K562 (cell line): ENCODE data around the gene C9orf50. TPM values are rescaled to one million over a fixed set of nuclear protein-coding genes. Genes with fewer than 3 reads are reported as not detected.

ENCODE experiments used
- ATAC-seq: fragments of 200-7000 bp; cut with Tn5 transposase; 3 replicates; pipeline ENCODE4 v1.9.1; 2020; ENCODE audit warnings: moderate library complexity
- BruUV-seq: library from RNA; stranded (reverse); fragments of 400-500 nt; replicated peaks from 2 replicates; lab custom pipeline; 2021; lab: Mats Ljungman, UMichigan
- CTCF ChIA-PET: fragments of 300-600 bp; formaldehyde crosslinking; extraction: SDS; loops from one replicate; lab custom pipeline; 2021; ENCODE audit warnings: low intra/inter-chr PET ratio; lab: Yijun Ruan, JAX
- POLR2A ChIA-PET: fragments of 300-600, 350-650 bp; sonication (Branson Sonifier 250); formaldehyde crosslinking; extraction: SDS; loops from one replicate; lab custom pipeline; 2021; ENCODE audit warnings: antibody characterized with exemption, inconsistent platforms; lab: Yijun Ruan, JAX
- DNase-seq, 4 experiments: peaks; one replicate each; pipeline versions ENCODE4 v3.0.0 to v3.0.0-alpha.2; 2011 to 2018; ENCODE audit warnings: low spot score in 3 of 4, mixed read lengths in 3 of 4; ENCODE audit errors: extremely low read depth in 1 of 4
- FAIRE-seq: peaks from 2 replicates; lab custom pipeline; 2011; peaks lifted over from hg19 to GRCh38; lab: Jason Lieb, UNC
- H2AFZ ChIP-seq: 2 replicates; pipeline ENCODE4 v1.6.0; 2011; ENCODE audit warnings: low read depth, low read length, control low read depth, inconsistent platforms
- H3K27ac ChIP-seq: fragments of 200-600 bp; 3 replicates; pipeline ENCODE4 v1.8.0; 2011; ENCODE audit warnings: low read depth, mild to moderate bottlenecking, control low read depth, inconsistent platforms, low read length, moderate library complexity, mixed read lengths; ENCODE audit errors: extremely low read depth
- H3K27me3 ChIP-seq, 2 experiments: fragments of 300-600 bp in 1 of 2; 2 replicates in 1 of 2; 3 replicates in 1 of 2; pipeline versions ENCODE4 v1.6.0 to v1.8.0; 2011; ENCODE audit warnings: inconsistent platforms in 2 of 2, low read length in 2 of 2, mild to moderate bottlenecking in 1 of 2, mixed read lengths in 1 of 2, moderate library complexity in 1 of 2; ENCODE audit not compliant: control insufficient read depth in 2 of 2, insufficient read depth in 2 of 2
- H3K36me3 ChIP-seq: fragments of 300-600 bp; 3 replicates; pipeline ENCODE4 v1.8.0; 2011; ENCODE audit warnings: mild to moderate bottlenecking, low read length, inconsistent platforms; ENCODE audit not compliant: control insufficient read depth, insufficient read depth
- H3K4me1 ChIP-seq, 2 experiments: fragments of 200-600 bp in 1 of 2; replicated peaks in 1 of 2; 2 replicates in 1 of 2; 3 replicates in 1 of 2; pipeline versions ENCODE4 v1.5.1 to v1.8.0; 2011; ENCODE audit warnings: inconsistent platforms in 2 of 2, low read length in 2 of 2, mild to moderate bottlenecking in 1 of 2, mixed read lengths in 1 of 2, moderate library complexity in 1 of 2; ENCODE audit not compliant: control insufficient read depth in 2 of 2, insufficient read depth in 2 of 2
- H3K4me2 ChIP-seq: 2 replicates; pipeline ENCODE4 v1.6.1; 2011; ENCODE audit warnings: low read length, control low read depth, inconsistent platforms, mixed read lengths; ENCODE audit not compliant: insufficient read depth
- H3K4me3 ChIP-seq: fragments of 200-600 bp; sonication (generic), shearing (Covaris generic); 2 replicates; pipeline ENCODE4 v1.5.1; 2016; ENCODE audit warnings: control low read depth, inconsistent platforms
- H3K79me2 ChIP-seq: fragments of 200-600 bp; 3 replicates; pipeline ENCODE4 v1.8.0; 2011; ENCODE audit warnings: low read length, inconsistent platforms; ENCODE audit not compliant: control insufficient read depth, insufficient read depth
- H3K9ac ChIP-seq, 2 experiments: 2 replicates each; pipeline versions ENCODE4 v1.6.0 to v1.6.1; 2011; ENCODE audit warnings: low read depth in 2 of 2, low read length in 2 of 2, control low read depth in 1 of 2, inconsistent platforms in 1 of 2, mild to moderate bottlenecking in 1 of 2, mixed read lengths in 1 of 2; ENCODE audit not compliant: insufficient read depth in 1 of 2
- H3K9me1 ChIP-seq: one replicate; pipeline ENCODE4 v1.6.0; 2011; ENCODE audit warnings: inconsistent platforms, mild to moderate bottlenecking, low read length, moderate library complexity; ENCODE audit not compliant: control insufficient read depth, insufficient read depth
- H3K9me3 ChIP-seq: replicated peaks from 2 replicates; pipeline ENCODE4 v1.5.1; 2011; ENCODE audit warnings: low read depth, low read length, inconsistent platforms; ENCODE audit not compliant: control insufficient read depth, insufficient read depth
- H4K20me1 ChIP-seq: replicated peaks from 2 replicates; pipeline ENCODE4 v1.6.1; 2011; ENCODE audit warnings: low read length, inconsistent platforms, mixed read lengths; ENCODE audit not compliant: control insufficient read depth, insufficient read depth
- BHLHE40 ChIP-seq: IDR thresholded peaks from 2 replicates; pipeline ENCODE4 v1.6.1; 2011; ENCODE audit warnings: low read length, improper control_type of control experiment
- CBX1 ChIP-seq: sonication (generic); IDR thresholded peaks from 2 replicates; pipeline ENCODE4 v1.6.1; 2016; ENCODE audit warnings: antibody characterized with exemption, low read depth, mild to moderate bottlenecking
- DACH1 ChIP-seq: fragments of 450-650 bp; IDR thresholded peaks from 2 replicates; pipeline ENCODE4 v1.6.1; 2018; ENCODE audit not compliant: partially characterized antibody
- GTF3C2 ChIP-seq: IDR thresholded peaks from 3 replicates; pipeline ENCODE4 v1.6.1; 2011; ENCODE audit warnings: borderline replicate concordance, mild to moderate bottlenecking, moderate library complexity; ENCODE audit not compliant: insufficient read length; ENCODE audit errors: extremely low read depth
- HNRNPL ChIP-seq: fragments of 200-400 bp; formaldehyde crosslinking; IDR thresholded peaks from 2 replicates; pipeline ENCODE4 v1.6.1; 2017; ENCODE audit warnings: low read depth, mild to moderate bottlenecking, low read length
- PTBP1 ChIP-seq: fragments of 200-400 bp; formaldehyde crosslinking; IDR thresholded peaks from 2 replicates; pipeline ENCODE4 v1.6.1; 2017; ENCODE audit warnings: low read depth, low read length
- RB1 ChIP-seq: fragments of 450-650 bp; IDR thresholded peaks from 2 replicates; pipeline ENCODE4 v1.6.1; 2017; ENCODE audit warnings: low read depth, mild to moderate bottlenecking
- RCOR1 ChIP-seq, 2 experiments: IDR thresholded peaks; 2 replicates each; pipeline ENCODE4 v1.6.1; 2012; ENCODE audit warnings: low read depth in 2 of 2, low read length in 2 of 2, borderline replicate concordance in 1 of 2, improper control_type of control experiment in 1 of 2
- ZC3H4 ChIP-seq: sonication (generic); formaldehyde crosslinking; IDR thresholded peaks from 2 replicates; pipeline ENCODE4 v1.9.0; 2021; ENCODE audit warnings: missing genetic modification reagents, borderline replicate concordance
- WGBS: fragments of 100-300 bp; shearing (Covaris generic); methylation state at CpG from one replicate; pipeline ENCODE4 v1.1.6; 2016; ENCODE audit warnings: low coverage, mixed read lengths; ENCODE audit not compliant: insufficient coverage; ENCODE audit errors: missing lambda C conversion rate; 5-methylcytosine and 5-hydroxymethylcytosine counted together
- in situ Hi-C: fragments of 300-500 bp; cut with MboI; formaldehyde crosslinking; loops from 4 replicates; pipeline ENCODE4 v1.15.0; 2018; ENCODE audit warnings: inconsistent platforms, mixed read lengths
- intact Hi-C: fragments of 100-400 bp; cut with micrococcal nuclease; formaldehyde crosslinking; loops from 2 replicates; pipeline ENCODE4 v1.14.2; 2022
- polyA plus RNA-seq, 8 experiments: library from polyadenylated mRNA; depleted of rRNA in 4 of 8; stranded (reverse) in 5 of 8; unstranded in 3 of 8; fragments of >200 nt; fragmentation: Nextera tagmentation in 2 of 8; fragmentation: Illumina TruSeq in 1 of 8; extraction: Ambion mirVana in 2 of 8; extraction: Trizol in 1 of 8; gene quantifications; 2 replicates each; pipeline versions ENCODE4 v1.2.1 to v1.2.3, GENCODE V29; 2011 to 2014; ENCODE audit warnings: inconsistent platforms in 1 of 8, missing spikeins in 1 of 8
- total RNA-seq, 7 experiments: library from RNA; depleted of rRNA in 6 of 7; stranded (reverse); fragments of >200 nt in 6 of 7; fragmentation: Illumina TruSeq in 2 of 7; extraction: Trizol in 2 of 7; gene quantifications; 2 replicates each; pipeline versions ENCODE4 v1.2.1 to v1.2.3, GENCODE V29; 2011 to 2021; ENCODE audit warnings: low replicate concordance in 1 of 7

Gene C9orf50
- total and polyA plus RNA-seq, 9 of the 15 experiments (the other 6 are each of a cell fraction or from before 2014, with no cell fraction given) = not detected

GRCh38 chr9:129571298-129572051, 49.4 kb downstream of the C9orf50 start:
- H3K4me1 ChIP-seq = peaks cover 27 to 54% of the 10 kb centered on the region in 2 experiments
- H3K4me3 ChIP-seq = no peak overlapping the region
- intact Hi-C loops (loop anchor here (2.0 kb wide), 1 partner anchor 35 kb away; no protein-coding TSS in a partner anchor), in situ Hi-C loops (no loop called here)
- H4K20me1 ChIP-seq = no peaks in the 10 kb centered on the region
- no peaks in the 10 kb centered on the region for H3K9me1 ChIP-seq
- H3K9me3 ChIP-seq = peaks cover 1% of the 10 kb centered on the region
- BruUV-seq = no TSS peak
- ChIA-PET POLR2A (interaction anchor here (0.6 to 2.8 kb wide), 8 partner anchors 12 to 1661 kb away, joined by 3 to 13 read pairs (median 5); no protein-coding TSS in a partner anchor), CTCF (no interaction called here)
- peak overlapping the region; percentile 47; the same call in 1 of the 2 replicates for H3K4me2 ChIP-seq
- peak overlapping the region; percentile 85 for H3K27ac ChIP-seq
- peak overlapping the region; percentile 63 to 78; a peak in 3 of 4 replicates for H3K9ac ChIP-seq
- DNase-seq (peak in 1 of 4 experiments; percentile 46), FAIRE-seq (peak; percentile 29), ATAC-seq (no peak)
- H3K36me3 ChIP-seq = no peaks in the 10 kb centered on the region
- peak overlapping the region; percentile 91 for H2AFZ ChIP-seq
- H3K27me3 ChIP-seq = no peaks in the 10 kb centered on the region
- no peaks in the 10 kb centered on the region for H3K79me2 ChIP-seq
- 71% methylated on average over 12 of the region's 13 CpGs for WGBS
- peak; percentile 94 for TF ChIP-seq CBX1
- TF ChIP-seq PTBP1 = 0 out of 2 replicates have a peak, but pooled peaks have one; percentile 72
- TF ChIP-seq GTF3C2 = no peak
- no peak for TF ChIP-seq RB1
- no peak for TF ChIP-seq HNRNPL
- no peak for TF ChIP-seq DACH1
- no peak for TF ChIP-seq BHLHE40
- peak; percentile 43 to 80; a peak in 2 of 4 replicates for TF ChIP-seq RCOR1 (IDR thresholded peaks at IDR 0.05; ENCODE audit: borderline replicate concordance in 1 of 2, low read depth in 2 of 2, low read length in 2 of 2)
- no peak for TF ChIP-seq ZC3H4 (CRISPR knock-in tag)
